ENCODE results near the gene STAB2.

- TF ChIP-seq CTCF (IDR thresholded peaks at IDR 0.05; ENCODE audit: low read depth, low read length, poor library complexity, severe bottlenecking) = no peak
- TF ChIP-seq EZH2phosphoT487 (IDR thresholded peaks at IDR 0.05; ENCODE audit: borderline replicate concordance, low read length) = no peak
These were observed 226.9 kb downstream of the STAB2 start for GRCh38 chr12:103813949-103814348.

Measured in DOHH2 (cell line).